ENCODE results near the gene MAP2.

DNA sequence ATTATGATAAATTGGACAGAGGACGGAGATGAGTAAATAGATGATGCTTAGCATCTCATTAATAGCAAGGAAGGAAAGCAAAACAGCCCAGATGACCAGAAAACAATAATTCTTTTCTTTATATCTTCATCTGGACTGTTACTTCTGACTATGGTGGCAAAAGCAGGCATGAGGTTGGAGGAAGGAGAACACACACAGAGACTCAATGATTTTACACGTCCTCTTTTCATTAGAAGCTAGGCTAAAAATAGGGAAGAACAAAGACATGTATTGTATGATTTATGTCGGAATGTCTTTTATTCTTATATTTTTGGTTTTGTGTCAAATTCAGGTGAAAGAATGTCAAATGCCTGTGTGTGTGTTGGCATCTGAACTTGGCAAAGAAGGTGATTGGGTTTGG is 137.1 kb downstream of the MAP2 start:
- TF ChIP-seq POLR2A (IDR thresholded peaks at IDR 0.05; ENCODE audit: low read depth, low read length) (no peak), TAF1 (IDR thresholded peaks at IDR 0.05; ENCODE audit: borderline replicate concordance, low read depth, low read length) (no peak)
